Medulla oblongata (tissue), 1 donor: ENCODE measurements around the gene SCARB1.

Source experiments
- DNase-seq: peaks from one replicate; pipeline ENCODE4 v3.0.0-alpha.2; 2015; ENCODE audit errors: extremely low spot score

The SCARB1 gene

GRCh38 chr12:124796303-124796960 lies 67.2 kb downstream of the SCARB1 start:
- DNase-seq = no peak

- no peak for DNase-seq
These were observed 68.3 kb downstream of the SCARB1 start for GRCh38 chr12:124795081-124795948.

GRCh38 chr12:124792961-124793441 lies 70.7 kb downstream of the SCARB1 start:
- DNase-seq = no peak

- DNase-seq = no peak
These were observed 71.5 kb downstream of the SCARB1 start for GRCh38 chr12:124792156-124792555.

GRCh38 chr12:124790650-124791400 lies 72.8 kb downstream of the SCARB1 start:
- no peak for DNase-seq

- DNase-seq = no peak
These were observed 74.6 kb downstream of the SCARB1 start for GRCh38 chr12:124788936-124789555.

- peak; percentile 88 for DNase-seq
These were observed 77.4 kb downstream of the SCARB1 start for GRCh38 chr12:124786061-124786964.

- no peak for DNase-seq
These were observed 78.6 kb downstream of the SCARB1 start for GRCh38 chr12:124784871-124785572.

- no peak for DNase-seq
These were observed 80.6 kb downstream of the SCARB1 start for GRCh38 chr12:124783087-124783486.

GRCh38 chr12:124782132-124782531 lies 81.5 kb downstream of the SCARB1 start:
- DNase-seq = no peak

- no peak for DNase-seq
These were observed 82.6 kb downstream of the SCARB1 start for GRCh38 chr12:124780752-124781685.

- DNase-seq = no peak
These were observed 83.3 kb downstream of the SCARB1 start for GRCh38 chr12:124780336-124780735.

GRCh38 chr12:124779161-124780141 lies 84.2 kb downstream of the SCARB1 start:
- no peak for DNase-seq

GRCh38 chr12:124778411-124778810 lies 85.3 kb downstream of the SCARB1 start:
- no peak for DNase-seq

GRCh38 chr12:124777399-124778372 lies 86.0 kb downstream of the SCARB1 start:
- no peak for DNase-seq

GRCh38 chr12:124776125-124776513 lies 87.5 kb downstream of the SCARB1 start:
- DNase-seq = no peak
